ENCODE data around the gene NLGN1. TPM values are rescaled to one million over a fixed set of nuclear protein-coding genes. Genes with fewer than 3 reads are reported as not detected.

Gene NLGN1
- total and polyA plus RNA-seq, 12 donors: 0.88 to 19.9 (median 12.6) TPM

DNA sequence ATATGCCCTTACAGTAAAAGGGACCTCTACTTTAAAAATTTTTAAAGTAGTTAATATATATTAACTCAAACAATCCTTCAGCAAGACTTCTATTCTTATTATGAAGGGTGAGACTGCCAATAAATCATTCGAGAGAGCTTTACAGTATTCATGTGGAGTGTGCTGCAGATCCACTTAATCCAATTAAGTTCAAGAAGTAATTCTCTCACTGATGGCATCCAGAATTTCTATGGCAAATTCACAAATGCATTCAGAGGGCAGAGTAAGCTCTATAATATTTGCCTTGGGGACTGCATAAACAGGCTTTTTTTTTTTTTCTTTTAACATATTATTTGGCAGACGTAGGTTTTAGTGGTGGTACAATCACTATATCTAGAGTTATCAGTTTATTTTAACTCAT, 692.0 kb downstream of the NLGN1 start:
- WGBS, 2 donors: 55 to 60% methylated on average over 2 of the region's 2 CpGs
- intact Hi-C loops (cut with DNase I): no loop called here

DNA sequence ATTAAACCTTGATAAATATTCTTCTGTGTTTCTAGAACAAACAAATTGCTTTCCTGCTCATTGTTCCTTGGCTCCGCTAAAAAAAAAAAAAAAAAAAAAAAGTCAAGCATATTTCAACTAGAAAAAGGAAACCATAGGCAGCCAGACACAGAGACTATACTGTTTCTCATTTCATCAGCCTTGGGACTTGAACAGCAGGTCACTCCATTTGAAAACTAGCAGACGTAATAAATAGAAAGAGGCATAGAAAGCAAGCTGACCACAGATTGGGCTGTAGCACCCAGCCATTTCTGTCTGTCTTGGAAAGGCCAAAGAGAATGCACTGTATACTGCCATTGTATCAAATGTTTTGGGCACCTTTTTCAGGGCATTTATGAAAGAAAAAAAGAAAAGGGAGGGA, 697.1 kb downstream of the NLGN1 start:
- Histone ChIP-seq H3K9me3 (no peaks in the 10 kb centered on the region), H3K4me3 (no peak overlapping the region), H3K27ac (no peak overlapping the region), H3K36me3 (no peaks in the 10 kb centered on the region), H3K27me3 (no peaks in the 10 kb centered on the region), H3K4me1 (no peaks in the 10 kb centered on the region)
- TF ChIP-seq, protein P1, sequence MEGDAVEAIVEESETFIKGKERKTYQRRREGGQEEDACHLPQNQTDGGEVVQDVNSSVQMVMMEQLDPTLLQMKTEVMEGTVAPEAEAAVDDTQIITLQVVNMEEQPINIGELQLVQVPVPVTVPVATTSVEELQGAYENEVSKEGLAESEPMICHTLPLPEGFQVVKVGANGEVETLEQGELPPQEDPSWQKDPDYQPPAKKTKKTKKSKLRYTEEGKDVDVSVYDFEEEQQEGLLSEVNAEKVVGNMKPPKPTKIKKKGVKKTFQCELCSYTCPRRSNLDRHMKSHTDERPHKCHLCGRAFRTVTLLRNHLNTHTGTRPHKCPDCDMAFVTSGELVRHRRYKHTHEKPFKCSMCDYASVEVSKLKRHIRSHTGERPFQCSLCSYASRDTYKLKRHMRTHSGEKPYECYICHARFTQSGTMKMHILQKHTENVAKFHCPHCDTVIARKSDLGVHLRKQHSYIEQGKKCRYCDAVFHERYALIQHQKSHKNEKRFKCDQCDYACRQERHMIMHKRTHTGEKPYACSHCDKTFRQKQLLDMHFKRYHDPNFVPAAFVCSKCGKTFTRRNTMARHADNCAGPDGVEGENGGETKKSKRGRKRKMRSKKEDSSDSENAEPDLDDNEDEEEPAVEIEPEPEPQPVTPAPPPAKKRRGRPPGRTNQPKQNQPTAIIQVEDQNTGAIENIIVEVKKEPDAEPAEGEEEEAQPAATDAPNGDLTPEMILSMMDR (IDR thresholded peaks at IDR 0.05): no peak
- intact Hi-C loops (cut with DNase I): no loop called here
- no peak for DNase-seq
- ATAC-seq: no peak
- 64 to 80% methylated on average over 2 of the region's 2 CpGs for WGBS, 2 donors

More for the DNA sequence above, 692.0 kb downstream of the NLGN1 start:
- no peak for ATAC-seq
- Histone ChIP-seq H3K4me3 (no peak overlapping the region), H3K27ac (no peak overlapping the region), H3K36me3 (no peaks in the 10 kb centered on the region), H3K27me3 (no peaks in the 10 kb centered on the region), H3K4me1 (no peaks in the 10 kb centered on the region), H3K9me3 (no peaks in the 10 kb centered on the region)
- no peak for DNase-seq
- TF ChIP-seq, protein P1 (IDR thresholded peaks at IDR 0.05): no peak

DNA sequence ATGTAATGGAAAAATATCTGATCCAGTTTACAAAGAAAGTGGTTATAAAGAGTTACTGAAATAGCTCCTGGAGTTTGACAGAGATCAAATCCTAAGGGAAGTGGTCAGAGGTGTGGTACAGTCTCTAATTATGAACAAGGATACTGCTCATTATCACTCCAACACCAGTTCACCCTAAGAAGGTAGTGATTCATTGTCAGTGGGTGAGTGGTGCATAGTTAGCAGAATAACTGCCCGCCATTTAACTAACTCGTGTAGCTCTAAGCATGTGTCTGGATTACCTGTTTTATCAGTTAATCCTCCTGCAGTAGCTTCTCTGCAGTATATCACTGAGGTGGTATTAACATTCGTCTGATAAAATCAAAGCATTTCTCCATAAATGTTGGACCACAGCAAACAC, 700.1 kb downstream of the NLGN1 start:
- Histone ChIP-seq H3K4me1 (no peaks in the 10 kb centered on the region), H3K4me3 (no peak overlapping the region), H3K27ac (no peak overlapping the region), H3K36me3 (no peaks in the 10 kb centered on the region), H3K27me3 (no peaks in the 10 kb centered on the region), H3K9me3 (no peaks in the 10 kb centered on the region)
- intact Hi-C loops (cut with DNase I): no loop called here
- TF ChIP-seq, protein P1 (IDR thresholded peaks at IDR 0.05): no peak
- no peak for ATAC-seq
- DNase-seq: no peak
- WGBS, 2 donors: 75 to 82% methylated on average over 3 of the region's 3 CpGs

DNA sequence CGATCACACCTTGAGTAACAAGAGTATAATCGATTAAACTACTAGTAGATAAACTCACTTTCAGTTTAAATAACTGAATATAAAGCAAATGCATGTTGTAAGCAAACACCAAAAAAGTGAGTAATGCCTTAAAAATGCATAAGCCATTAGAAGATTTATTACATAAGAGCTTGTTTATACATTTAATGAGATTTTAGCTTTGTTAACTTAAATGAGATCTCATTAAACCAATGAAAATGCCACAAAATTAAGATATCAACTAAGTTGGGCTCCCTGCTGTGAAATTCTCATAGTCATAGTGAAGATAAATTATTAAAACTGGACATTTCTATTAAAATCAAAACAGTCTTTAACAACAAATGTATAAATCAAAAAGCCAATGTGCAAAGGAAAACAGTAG, 701.2 kb downstream of the NLGN1 start:
- H3K9me3 ChIP-seq: no peaks in the 10 kb centered on the region
- intact Hi-C loops (cut with DNase I): no loop called here
- TF ChIP-seq, protein P1 (IDR thresholded peaks at IDR 0.05): no peak
- ATAC-seq (no peak), DNase-seq (no peak)
- H3K36me3 ChIP-seq: no peaks in the 10 kb centered on the region
- no peaks in the 10 kb centered on the region for H3K27me3 ChIP-seq
- 91 to 92% methylated on average over 2 of the region's 2 CpGs for WGBS, 2 donors
- H3K4me1 ChIP-seq: no peaks in the 10 kb centered on the region
- H3K27ac ChIP-seq: no peak overlapping the region
- H3K4me3 ChIP-seq: no peak overlapping the region

DNA sequence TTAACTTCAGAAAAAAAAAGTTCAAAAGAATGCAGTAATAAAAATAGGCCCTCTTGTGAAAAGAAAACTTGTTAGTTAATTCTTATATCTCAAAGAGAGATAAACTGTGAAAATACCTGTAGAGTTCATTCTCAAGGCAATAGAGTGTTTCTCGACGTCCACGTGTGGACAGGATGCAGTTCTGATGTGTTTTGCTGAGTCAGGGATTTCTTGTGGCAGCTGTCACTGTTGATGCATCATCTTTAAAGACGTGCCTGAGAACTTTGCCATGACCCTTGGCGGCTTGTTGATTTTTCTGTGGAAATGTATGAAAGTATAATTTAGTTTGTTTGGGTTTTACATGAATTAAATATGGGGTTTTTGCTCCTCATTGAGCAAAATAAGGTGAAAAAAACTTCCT, 702.2 kb downstream of the NLGN1 start:
- Histone ChIP-seq H3K4me3 (no peak overlapping the region), H3K9me3 (no peaks in the 10 kb centered on the region), H3K4me1 (no peaks in the 10 kb centered on the region), H3K27ac (no peak overlapping the region), H3K36me3 (no peaks in the 10 kb centered on the region), H3K27me3 (no peaks in the 10 kb centered on the region)
- DNase-seq (no peak), ATAC-seq (no peak)
- intact Hi-C loops (cut with DNase I): no loop called here
- 72 to 76% methylated on average over 5 of the region's 5 CpGs for WGBS, 2 donors
- TF ChIP-seq, protein P1 (IDR thresholded peaks at IDR 0.05): no peak

Data from heart right ventricle (tissue), 16 donors.